Activated CD4-positive, alpha-beta T cell treated with anti-CD3 and anti-CD28 coated beads, Interleukin-2, amount 50 U/mL, for 4 hours (primary cell): ENCODE measurements around the gene INTS6.

ENCODE experiments used
- DNase-seq, 2 experiments: peaks; one replicate each; pipeline ENCODE4 v3.0.0-alpha.2; 2020

Gene INTS6

DNA sequence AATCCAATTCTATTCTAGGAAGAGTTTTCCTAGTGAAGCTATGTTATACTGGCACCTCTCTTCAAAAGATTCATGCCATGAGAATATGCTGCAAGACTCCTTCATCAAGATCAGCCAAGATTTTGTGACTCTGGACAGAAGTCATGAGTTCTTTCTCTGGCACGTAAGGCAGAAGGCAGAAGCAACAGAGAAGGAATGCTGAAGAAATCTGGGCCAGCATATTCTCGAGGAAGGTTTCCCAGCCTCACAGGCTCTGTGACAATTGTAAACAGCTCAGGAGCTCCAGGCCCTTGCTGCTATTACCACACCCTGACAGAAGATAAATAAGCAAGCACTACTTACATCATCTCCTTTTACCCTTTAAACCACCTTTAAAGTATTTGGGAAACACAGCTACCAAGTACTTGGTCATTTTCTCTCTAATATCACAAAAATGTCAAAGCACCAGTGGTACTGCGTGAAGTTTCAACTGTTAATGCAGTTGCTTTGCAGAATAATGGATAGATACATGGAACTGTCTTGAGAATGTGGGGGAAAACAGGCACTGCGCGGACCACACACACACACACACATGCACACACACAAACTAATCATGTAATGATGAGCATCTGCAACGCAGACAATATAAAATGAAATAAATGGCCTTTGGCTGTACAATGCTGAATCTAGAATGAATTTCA lies 55.4 kb downstream of the INTS6 start:
- no peak for DNase-seq

DNA sequence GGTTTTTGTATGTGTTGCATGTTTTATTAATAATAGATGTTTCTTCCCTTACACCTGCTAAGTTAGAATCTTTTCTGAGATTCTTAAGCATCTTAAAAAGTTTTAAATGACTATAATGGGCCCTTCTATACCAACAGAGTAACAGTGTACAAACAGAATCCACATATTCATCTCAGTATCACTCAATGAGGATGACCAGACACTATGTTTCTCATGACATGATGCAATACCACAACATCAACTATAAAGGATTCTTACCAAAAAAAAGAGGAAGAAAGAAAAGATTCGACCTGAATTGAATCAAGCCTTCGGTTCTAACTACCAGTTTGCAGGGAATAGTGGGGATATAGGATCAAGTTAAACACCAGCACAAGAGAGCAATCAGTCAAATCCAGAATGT lies 56.5 kb downstream of the INTS6 start:
- DNase-seq = no peak

GRCh38 chr13:51394724-51395123 lies 58.1 kb downstream of the INTS6 start:
- no peak for DNase-seq

- DNase-seq = no peak
Measured at GRCh38 chr13:51385114-51385513, 67.7 kb downstream of the INTS6 start.

GRCh38 chr13:51380269-51380668 lies 72.6 kb downstream of the INTS6 start:
- DNase-seq = no peak

DNA sequence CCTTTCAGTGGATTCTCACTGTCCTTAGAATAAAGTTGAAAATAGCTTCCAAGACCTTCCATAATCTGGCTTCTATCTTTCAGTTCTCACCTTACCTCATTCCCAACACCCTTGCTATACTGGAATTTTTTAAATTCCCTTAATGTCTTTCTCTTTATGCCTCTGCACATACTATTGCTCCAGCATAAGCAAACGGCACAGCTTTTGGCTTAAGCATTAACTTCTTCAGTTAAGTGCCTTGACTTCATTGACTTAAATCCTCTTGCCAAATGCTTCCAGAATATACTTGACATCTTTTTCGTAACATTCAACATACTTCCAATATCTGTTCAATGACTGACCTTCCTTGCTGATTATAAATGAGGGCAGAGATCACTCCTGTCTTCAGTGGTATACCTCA lies 79.4 kb downstream of the INTS6 start:
- DNase-seq = no peak

DNA sequence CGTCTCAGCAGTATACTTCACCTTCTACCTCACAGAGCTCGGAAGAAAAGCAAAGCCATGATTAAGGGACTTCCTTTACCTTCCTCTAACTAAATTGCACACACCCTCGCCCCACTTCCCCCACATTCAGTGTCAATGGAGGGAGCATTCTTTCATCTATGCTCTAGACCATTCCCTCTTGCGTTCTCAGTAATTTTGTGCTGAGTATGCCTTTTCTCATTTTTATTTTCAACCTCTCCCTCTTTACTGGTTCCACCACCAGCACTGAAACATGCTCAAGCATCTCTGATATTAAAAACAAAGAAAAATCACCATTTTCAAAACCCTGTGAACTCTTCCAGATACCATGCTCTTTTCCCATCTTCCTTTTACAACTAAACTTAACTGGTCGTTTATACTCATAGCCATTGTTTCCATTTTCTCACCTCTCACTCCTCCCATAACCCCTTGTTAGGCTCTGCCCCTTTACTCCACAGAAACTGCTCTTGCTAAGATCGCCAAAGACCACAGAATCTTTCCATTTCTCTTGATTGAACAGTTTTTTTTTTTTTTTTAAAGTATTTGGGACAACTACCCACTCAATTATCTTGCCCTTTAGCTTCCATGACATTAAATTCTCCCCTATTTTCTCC lies 81.0 kb downstream of the INTS6 start:
- DNase-seq = no peak

DNA sequence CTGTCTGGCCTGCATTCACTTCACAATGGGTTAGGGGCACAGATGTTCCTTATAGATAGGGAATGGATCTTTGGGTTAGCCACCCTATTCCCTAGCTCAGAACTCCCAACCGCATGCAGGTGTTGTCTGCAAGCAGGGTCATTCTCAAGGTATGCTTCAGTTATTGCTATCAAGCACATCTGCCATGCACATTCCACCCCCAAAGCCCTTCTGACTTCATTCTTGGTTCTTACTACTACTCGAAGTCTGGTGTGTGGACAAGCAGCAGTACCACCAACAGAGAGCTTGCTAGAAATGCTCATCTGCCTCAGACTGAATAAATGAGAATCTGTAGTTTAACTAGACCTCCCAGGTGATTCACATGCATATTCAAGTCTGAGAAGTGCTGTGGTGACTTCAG lies 82.0 kb downstream of the INTS6 start:
- DNase-seq = no peak

GRCh38 chr13:51370116-51370515 lies 82.7 kb downstream of the INTS6 start:
- no peak for DNase-seq

DNA sequence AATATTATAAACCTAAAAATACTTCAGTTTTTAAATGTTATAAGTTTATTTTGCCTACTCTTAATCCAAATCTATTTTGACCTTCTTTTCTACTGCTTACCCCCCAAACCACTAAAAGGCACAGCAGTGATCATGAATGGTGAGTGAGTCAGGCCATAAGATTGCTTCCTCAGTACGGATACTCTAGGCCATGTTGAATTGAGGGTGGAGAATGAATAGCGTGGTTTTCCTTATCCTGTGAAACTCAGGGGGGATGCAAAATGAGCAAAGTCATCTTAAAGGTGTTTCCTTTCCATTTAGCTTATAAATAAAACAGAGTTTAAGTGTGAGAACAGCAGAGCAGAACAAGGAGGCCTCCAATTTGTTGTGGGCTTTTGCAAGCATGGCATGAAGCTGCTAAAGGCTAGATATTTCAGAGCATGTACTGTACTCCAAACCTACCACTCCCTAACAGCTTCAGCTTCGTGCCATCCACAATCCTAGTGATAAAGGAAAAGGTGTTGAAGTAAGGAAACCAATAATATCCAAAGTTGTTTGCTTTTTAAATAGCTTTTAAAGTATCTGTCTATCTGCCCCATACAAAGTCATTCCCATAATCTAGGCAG lies 88.3 kb downstream of the INTS6 start:
- no peak for DNase-seq

GRCh38 chr13:51363625-51364024 lies 89.2 kb downstream of the INTS6 start:
- DNase-seq = no peak

- no peak for DNase-seq
Measured at GRCh38 chr13:51361106-51361505, 91.7 kb downstream of the INTS6 start.

DNA sequence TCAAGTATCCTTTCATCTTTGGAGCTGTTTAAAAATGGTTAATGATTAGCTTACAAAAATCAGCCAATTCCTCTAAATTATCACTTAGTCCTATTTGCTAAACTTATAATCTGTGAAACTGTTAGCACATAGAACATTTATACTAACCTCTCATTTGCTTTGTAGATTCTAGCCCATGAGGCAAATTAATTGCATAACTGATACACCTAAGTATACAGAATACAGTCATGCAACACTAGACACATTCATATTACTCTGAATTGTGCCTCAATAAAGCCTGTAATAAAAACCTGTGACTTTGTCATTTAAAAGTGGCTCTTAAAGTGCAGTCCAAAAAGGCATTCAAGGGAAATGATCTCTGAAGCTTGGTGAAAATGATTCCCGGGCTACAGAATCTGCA lies 92.3 kb downstream of the INTS6 start:
- no peak for DNase-seq

DNA sequence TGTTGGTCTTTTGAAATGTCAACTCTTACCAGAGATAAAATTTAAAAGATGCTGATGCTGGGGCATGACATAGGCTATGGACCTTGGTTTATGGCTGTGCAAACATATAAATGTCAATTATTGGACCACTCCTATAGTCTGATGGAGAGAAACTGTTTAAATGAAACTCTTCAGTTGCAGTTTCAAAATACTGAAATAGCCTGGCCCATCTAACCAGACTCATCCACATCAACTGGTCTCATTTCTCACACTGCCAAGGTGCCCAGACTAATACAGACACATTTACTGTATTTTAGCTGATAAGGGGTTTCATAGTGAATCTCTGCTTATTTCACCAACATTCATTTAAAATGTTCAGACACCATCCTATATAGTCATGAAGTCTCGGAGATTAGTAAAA lies 93.5 kb downstream of the INTS6 start:
- no peak for DNase-seq

GRCh38 chr13:51357928-51358595 lies 94.8 kb downstream of the INTS6 start:
- no peak for DNase-seq

DNA sequence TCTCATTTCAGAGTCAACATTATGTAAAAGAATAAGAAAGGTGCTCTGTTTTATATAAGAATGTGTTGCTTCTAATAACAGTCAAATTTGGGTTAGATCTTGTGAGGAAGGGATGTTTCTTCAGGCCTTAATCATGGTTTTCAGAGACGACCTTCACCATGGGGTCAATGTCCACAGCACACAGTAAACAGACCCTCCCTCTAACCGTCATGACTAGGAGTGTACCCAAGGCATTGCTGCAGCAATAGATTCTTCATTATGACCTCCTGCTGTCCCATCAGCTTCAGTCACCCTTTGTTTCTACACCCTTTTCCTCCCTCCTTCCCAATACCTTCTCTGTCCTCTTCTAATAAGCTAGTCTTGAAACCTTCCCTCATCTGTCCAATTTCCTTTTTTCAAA lies 97.6 kb downstream of the INTS6 start:
- DNase-seq = no peak

- DNase-seq = no peak
Measured at GRCh38 chr13:51349016-51349415, 103.8 kb downstream of the INTS6 start.

- no peak for DNase-seq
Measured at GRCh38 chr13:51348069-51348967, 104.5 kb downstream of the INTS6 start.

DNA sequence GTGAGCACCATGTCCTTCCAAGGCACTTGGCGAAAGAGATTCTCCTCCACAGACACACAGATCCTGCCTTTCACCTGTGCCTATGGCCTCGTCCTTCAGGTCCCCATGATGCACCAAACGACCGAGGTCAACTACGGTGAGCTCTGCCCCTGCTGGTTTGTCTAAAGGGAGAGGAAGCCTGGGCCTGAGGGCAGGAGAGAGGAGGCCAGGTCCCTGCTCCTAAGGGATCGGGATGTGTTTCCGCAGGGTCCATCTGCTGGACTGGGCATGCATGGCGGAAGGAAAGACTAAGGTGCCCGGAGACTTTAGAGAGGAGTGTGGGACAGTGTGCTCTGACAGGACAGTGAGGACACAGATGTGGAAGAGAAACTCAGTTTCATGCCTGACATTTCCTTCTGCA lies 105.7 kb downstream of the INTS6 start:
- DNase-seq = no peak

DNA sequence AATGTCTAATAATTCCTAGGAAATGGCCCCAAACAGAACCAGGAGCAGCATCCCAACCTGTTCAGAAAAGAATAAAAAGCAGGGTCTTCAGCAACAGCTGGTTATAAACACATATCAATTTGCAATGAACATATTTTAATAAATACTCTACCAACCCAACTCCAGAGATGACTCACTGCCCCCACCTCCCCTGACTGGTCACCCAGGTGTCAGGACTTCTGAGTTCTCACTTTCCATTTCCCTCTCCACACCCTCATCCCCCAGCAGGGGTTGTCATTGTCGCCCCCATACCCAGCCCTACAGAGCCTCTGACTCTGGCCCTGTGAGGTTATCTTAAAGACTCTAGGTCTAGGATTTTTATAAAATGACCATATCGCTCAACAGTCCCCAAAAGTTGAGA lies 106.4 kb downstream of the INTS6 start:
- DNase-seq = no peak

DNA sequence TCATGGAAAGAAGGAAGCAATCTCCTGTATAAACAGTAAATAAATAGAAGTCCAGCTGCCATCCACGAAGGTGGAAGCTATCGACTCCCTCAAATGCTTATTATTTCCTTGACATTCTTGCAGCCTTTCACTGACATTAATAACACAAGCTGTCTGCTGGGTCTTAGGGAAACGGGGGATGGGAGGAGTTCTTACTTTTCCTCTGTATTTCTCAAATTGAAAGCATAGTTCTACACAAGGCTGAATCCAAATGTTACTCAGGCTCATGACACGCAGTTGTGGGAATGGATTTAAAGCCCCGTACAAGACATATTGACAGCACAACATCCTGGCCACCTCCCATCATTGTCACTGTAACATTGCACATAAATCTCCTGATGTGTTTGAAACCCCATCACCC lies 109.4 kb downstream of the INTS6 start:
- no peak for DNase-seq

DNA sequence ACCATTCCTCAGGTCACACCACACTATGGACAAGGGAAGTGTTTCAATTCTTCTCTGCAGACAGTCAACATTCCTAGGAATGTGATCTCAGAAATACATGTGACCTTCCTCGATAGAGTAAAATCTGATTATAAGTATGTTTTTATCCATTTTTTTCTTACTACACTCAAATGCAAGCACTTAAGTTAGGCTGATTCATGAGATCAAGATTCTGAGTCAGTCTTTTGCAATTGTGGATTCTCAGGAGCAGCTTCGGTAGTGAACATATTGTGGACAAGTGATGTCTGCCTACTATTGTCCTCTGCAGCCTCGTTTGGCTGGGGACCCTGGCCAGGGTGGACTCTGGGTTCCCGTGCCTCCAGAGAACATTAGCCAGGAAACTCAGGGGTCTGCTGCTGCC lies 110.1 kb downstream of the INTS6 start:
- DNase-seq = no peak

DNA sequence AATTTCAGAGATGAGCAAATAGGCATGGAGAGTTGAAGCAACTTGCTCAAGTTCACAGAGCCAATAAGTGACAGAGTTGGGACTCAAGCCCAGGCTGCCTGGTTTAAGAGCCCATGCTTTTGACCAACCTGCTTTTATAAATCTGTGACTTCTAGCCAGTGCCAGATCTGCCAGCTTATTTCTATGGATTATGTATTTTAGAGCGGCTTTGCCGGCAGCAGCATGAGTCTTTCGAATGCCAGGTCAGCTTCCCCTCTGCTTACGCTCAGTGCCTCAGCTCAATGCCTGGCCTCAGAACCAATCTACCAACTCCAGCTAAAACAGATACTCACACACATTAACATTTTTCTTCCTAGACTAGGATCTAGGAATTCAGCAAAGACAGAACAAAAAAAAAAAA lies 111.0 kb downstream of the INTS6 start:
- no peak for DNase-seq
